Small intestine (tissue), 16 donors: ENCODE data around the gene ERCC5. TPM values are rescaled to one million over a fixed set of nuclear protein-coding genes. Genes with fewer than 3 reads are reported as not detected.

Experiments used
- DNase-seq, 2 donors: peaks; one replicate each; pipeline versions ENCODE4 v3.0.0 to v3.0.0-alpha.2; 2013
- FAIRE-seq: peaks from 2 replicates; lab custom pipeline; 2012; peaks lifted over from hg19 to GRCh38; lab: Jason Lieb, UNC
- H3K27ac ChIP-seq, 3 donors: one replicate each; pipeline ENCODE4 v1.5.1; 2013; ENCODE audit warnings: low read length in 2 of 3, mild to moderate bottlenecking in 2 of 3, control low read depth in 1 of 3, inconsistent platforms in 1 of 3, low read depth in 1 of 3, moderate library complexity in 1 of 3
- H3K27me3 ChIP-seq, 3 donors: one replicate each; pipeline ENCODE4 v1.6.1; 2013; ENCODE audit warnings: low read length in 3 of 3, inconsistent platforms in 1 of 3; ENCODE audit not compliant: control insufficient read depth in 3 of 3, insufficient read depth in 3 of 3
- H3K36me3 ChIP-seq, 3 donors: one replicate each; pipeline ENCODE4 v1.6.1; 2013; ENCODE audit warnings: low read length in 3 of 3, inconsistent platforms in 1 of 3, low read depth in 1 of 3, mild to moderate bottlenecking in 1 of 3, moderate library complexity in 1 of 3; ENCODE audit not compliant: control insufficient read depth in 3 of 3, insufficient read depth in 2 of 3
- H3K4me1 ChIP-seq, 3 donors: one replicate each; pipeline ENCODE4 v1.6.1; 2013; ENCODE audit warnings: low read length in 2 of 3, inconsistent platforms in 1 of 3, low read depth in 1 of 3, mild to moderate bottlenecking in 1 of 3, moderate library complexity in 1 of 3; ENCODE audit not compliant: control insufficient read depth in 3 of 3, insufficient read depth in 2 of 3
- H3K4me3 ChIP-seq, 3 donors: one replicate each; pipeline ENCODE4 v1.5.1; 2013; ENCODE audit warnings: low read length in 3 of 3, control low read depth in 1 of 3, inconsistent platforms in 1 of 3, low read depth in 1 of 3, mild to moderate bottlenecking in 1 of 3, moderate library complexity in 1 of 3
- H3K9me3 ChIP-seq, 2 donors: one replicate each; pipeline ENCODE4 v1.6.1; 2013; ENCODE audit warnings: low read depth in 1 of 2, low read length in 1 of 2; ENCODE audit not compliant: control insufficient read depth in 2 of 2, insufficient read depth in 1 of 2
- WGBS, 3 donors: extraction: QIAGEN DNeasy Blood & Tissue Kit; methylation state at CpG; one replicate each; pipeline ENCODE4 v1.1.7; 2013; 5-methylcytosine and 5-hydroxymethylcytosine counted together
- long read RNA-seq, 10 donors: transcript quantifications; one replicate each; lab custom pipeline, GENCODE V29; 2026
- polyA plus RNA-seq, 4 donors: library from polyadenylated mRNA; stranded (reverse) in 3 of 4; unstranded in 1 of 4; fragments of 200-250 nt in 3 of 4; fragments of 120-200 nt in 1 of 4; gene quantifications; one replicate each; pipeline versions ENCODE4 v1.2.1 to v1.2.3, GENCODE V29; 2013
- donor health status: healthy with polysubstance abuse.
- donor health status: control.
- donor health status: control.
- donor health status: Bipolar disorder and iron deficiency.
- donor health status: healthy.

Gene ERCC5
- 100 to 1,000 TPM in 1 of 4 donors, 10 to 100 TPM in 3; 40.7 to 112 (median 65.9) TPM for polyA plus RNA-seq
- long read RNA-seq, donor 1: 0 reads
- long read RNA-seq, donor 2, full-length matches to known transcripts: 2 of 2 reads
- long read RNA-seq, donor 2, partial matches to known transcripts: 0 of 2 reads
- long read RNA-seq, donor 2, other reads (novel, unspliced or antisense): 0 of 2 reads
- long read RNA-seq, donor 3, partial matches to known transcripts: 0 of 5 reads
- long read RNA-seq, donor 3, other reads (novel, unspliced or antisense): 0 of 5 reads
- long read RNA-seq, donor 4: 0 reads
- long read RNA-seq, donor 5, partial matches to known transcripts: 0 of 2 reads
- long read RNA-seq, donor 5, other reads (novel, unspliced or antisense): 0 of 2 reads
- long read RNA-seq, donor 6, full-length matches to known transcripts: 3 of 3 reads
- long read RNA-seq, donor 6, partial matches to known transcripts: 0 of 3 reads
- long read RNA-seq, donor 6, other reads (novel, unspliced or antisense): 0 of 3 reads
- long read RNA-seq, donor 7: 0 reads
- long read RNA-seq, donor 8: 0 reads
- long read RNA-seq, donor 9: 0 reads
- long read RNA-seq, donor 10, full-length matches to known transcripts: 6 of 6 reads
- long read RNA-seq, donor 10, partial matches to known transcripts: 0 of 6 reads
- long read RNA-seq, donor 10, other reads (novel, unspliced or antisense): 0 of 6 reads

DNA sequence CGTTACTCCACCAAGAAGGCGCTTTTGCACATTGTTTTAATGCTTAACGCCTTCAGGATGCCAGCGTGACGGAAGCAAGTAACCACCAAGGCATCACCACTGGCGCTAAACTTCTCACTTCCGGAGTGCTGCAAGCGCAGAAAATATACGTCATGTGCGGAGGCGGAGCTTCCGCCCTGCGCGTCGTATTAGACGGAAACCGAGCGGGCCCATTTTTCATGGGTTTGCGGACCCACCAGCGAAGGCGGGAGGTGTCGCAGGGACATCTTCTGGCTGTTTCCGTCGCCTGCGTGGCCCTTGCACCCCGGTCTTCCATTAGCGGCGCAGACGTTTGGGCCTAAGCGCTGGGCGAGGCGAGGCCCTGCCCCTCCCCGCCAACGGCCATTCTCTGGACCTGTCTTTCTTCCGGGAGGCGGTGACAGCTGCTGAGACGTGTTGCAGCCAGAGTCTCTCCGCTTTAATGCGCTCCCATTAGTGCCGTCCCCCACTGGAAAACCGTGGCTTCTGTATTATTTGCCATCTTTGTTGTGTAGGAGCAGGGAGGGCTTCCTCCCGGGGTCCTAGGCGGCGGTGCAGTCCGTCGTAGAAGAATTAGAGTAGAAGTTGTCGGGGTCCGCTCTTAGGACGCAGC is at the start of gene ERCC5:
Gene ERCC5, plus strand, starts transcription at position 403 of the 631 bp plus-strand sequence. CDS start 235 bp downstream, outside the sequence.
- H3K36me3 ChIP-seq: peaks cover 0 to 3% (median 0%) of the 10 kb centered on the region in 3 donors
- peak within 1 kb of the TSS; percentile 79 to 99 (median 98) for H3K4me3 ChIP-seq
- FAIRE-seq: no peak
- no peaks in the 10 kb centered on the region for H3K9me3 ChIP-seq
- peak within 1 kb of the TSS; percentile 92 to 99 (median 97) for H3K27ac ChIP-seq
- H3K27me3 ChIP-seq: no peaks in the 10 kb centered on the region
- peak; percentile 97 to 100 for DNase-seq
- WGBS, 3 donors: 0% methylated on average over 47 to 49 of the region's 49 CpGs
- H3K4me1 ChIP-seq: peaks cover 0 to 2% (median 0%) of the 10 kb centered on the region in 3 donors

DNA sequence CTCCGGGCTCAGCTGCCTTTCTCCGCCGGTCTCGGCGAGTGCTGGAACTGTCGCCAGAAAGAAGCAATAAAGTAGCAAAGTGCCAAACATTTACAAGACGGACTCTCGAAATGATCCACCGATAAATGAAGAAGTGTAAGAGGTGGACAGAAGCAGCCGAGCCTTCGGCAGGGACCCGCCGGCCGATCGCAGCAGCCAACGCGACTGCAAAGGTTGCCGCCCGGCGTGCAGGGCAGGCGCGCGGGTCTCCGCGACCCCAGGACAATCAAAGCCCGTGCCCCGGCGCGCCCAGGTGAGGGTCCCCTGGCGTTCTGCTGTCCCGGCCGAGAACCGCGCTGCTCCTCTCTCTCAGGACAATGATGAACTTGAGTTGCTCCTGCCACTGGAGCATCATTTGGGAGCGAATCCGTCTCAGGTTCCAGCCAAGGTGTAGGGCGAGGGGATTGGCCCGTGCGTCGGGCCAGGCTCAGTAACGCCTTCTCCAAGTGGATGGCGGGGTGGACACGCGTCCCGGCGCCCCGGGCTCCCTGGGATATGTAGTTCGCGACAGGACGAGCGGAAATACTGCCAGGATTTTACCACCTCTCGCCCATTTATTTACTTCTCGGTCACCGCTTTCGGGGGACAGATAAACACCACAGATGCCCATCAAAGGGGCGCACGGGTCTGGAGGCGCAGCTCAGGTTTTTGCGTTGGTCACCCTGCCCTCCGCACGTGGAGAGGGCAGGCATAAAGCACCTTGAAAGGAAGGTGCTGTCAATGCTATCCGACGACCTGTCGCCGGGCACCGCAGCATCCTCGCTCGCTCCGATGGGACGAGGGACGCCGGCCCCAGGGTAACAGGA is 47.0 kb upstream of the ERCC5 start, which contains the start of the genes BIVM and POGLUT2:
Gene BIVM, plus strand, starts transcription at position 539 of the 845 bp plus-strand sequence. CDS start 8,149 bp downstream, outside the sequence.
Gene POGLUT2, minus strand, starts transcription at position 396 of the 845 bp plus-strand sequence. Its CDS starts 306 bp downstream, at position 90.
- Histone ChIP-seq H3K4me1 (peaks cover 0 to 7% (median 0%) of the 10 kb centered on the region in 3 donors), H3K9me3 (no peaks in the 10 kb centered on the region), H3K4me3 (peak within 1 kb of the TSS; percentile 76 to 95 (median 87)), H3K36me3 (peaks cover 0 to 12% (median 0%) of the 10 kb centered on the region in 3 donors), H3K27ac (peak within 1 kb of the TSS in 2 of 3 donors; percentile 57 to 85), H3K27me3 (no peaks in the 10 kb centered on the region)
- DNase-seq (peak; percentile 93 to 96), FAIRE-seq (no peak)
- WGBS, 3 donors: 0% methylated on average over 64 to 72 of the region's 72 CpGs

- DNase-seq: peak in 1 of 2 donors; percentile 68
- Histone ChIP-seq H3K4me3 (peak overlapping the region; percentile 76 to 95 (median 87)), H3K9me3 (no peaks in the 10 kb centered on the region), H3K36me3 (peaks cover 0 to 12% (median 0%) of the 10 kb centered on the region in 3 donors), H3K27ac (peak overlapping the region in 2 of 3 donors; percentile 57 to 85), H3K4me1 (peaks cover 0 to 7% (median 0%) of the 10 kb centered on the region in 3 donors), H3K27me3 (no peaks in the 10 kb centered on the region)
- 0 to 1% (median 1%) methylated on average over 56 to 69 of the region's 69 CpGs for WGBS, 3 donors
- no peak for FAIRE-seq
Measured at GRCh38 chr13:102799426-102800144, 46.2 kb upstream of the ERCC5 start.

DNA sequence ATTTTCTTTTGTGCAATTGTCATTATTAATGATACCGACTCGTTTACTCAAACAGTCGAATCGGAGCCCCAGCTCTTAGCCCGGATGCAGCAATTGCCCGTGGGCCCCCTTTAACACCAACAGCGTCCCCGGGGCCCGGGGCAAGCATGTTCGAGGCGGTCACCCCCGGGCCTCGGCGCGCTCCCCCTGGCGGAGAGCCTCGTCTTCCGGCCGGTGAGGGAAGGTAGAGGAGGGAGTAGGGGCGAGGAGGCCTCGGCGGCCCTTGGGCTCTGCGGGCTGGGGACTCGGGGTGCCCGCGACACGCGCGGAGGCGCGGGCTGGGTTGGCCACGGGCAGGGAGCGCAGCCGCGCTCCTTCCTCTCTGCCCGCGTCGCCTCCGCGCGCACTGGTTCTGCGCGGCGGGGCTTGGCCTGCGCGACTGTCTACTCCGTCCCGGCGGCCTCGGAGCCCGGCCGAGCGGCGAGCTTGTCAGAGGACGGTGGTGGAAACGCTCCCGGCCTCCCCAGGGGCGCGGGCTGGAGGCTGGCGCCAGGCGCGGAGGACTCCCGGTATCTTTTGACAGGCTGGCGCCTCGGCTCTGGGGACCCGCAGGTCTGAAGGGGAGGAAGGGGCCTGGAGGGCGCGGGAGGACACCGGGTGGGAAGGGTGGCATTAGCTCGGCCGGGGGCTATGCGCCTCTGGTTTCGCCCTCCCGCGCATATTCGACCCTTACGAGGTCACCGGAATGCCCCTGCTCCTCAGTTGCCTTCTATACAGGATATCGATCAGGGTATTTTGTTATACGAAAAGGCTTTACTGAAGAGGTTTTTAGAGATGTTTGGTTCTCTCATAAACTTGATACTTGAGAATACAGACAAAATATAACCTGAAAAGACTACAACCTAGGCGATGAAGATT is 45.4 kb upstream of the ERCC5 start:
- H3K36me3 ChIP-seq: peaks cover 0 to 7% (median 0%) of the 10 kb centered on the region in 3 donors
- FAIRE-seq (no peak), DNase-seq (peak; percentile 82 to 94)
- peaks cover 0 to 7% (median 0%) of the 10 kb centered on the region in 3 donors for H3K4me1 ChIP-seq
- WGBS, 3 donors: 1 to 2% (median 1%) methylated on average over 65 to 81 of the region's 81 CpGs
- H3K27me3 ChIP-seq: no peaks in the 10 kb centered on the region
- peak overlapping the region; percentile 76 to 95 (median 87) for H3K4me3 ChIP-seq
- no peaks in the 10 kb centered on the region for H3K9me3 ChIP-seq
- peak overlapping the region; percentile 61 to 85 (median 71) for H3K27ac ChIP-seq

DNA sequence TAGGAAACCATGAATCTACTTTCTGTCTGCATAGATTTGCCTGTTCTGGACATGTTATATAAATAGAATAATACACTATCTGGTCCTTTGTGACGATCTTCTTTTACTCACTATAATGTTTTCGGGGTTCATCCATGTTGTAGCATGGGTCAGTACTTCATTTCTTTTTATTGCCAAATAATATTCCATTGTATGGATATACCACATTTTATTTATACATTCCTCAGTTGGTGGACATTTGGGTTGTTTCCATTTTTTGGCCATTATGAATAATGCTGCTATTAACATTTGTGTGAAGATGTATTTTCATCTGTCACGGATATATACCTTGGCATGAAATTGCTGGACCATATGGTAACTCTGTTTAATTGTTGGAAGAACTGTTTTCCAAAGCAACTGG is 40.2 kb upstream of the ERCC5 start:
- whole genome bisulfite sequencing, 3 donors: 97 to 100% (median 97%) methylated on average over 3 of the region's 3 CpGs
- peaks cover 0 to 12% (median under 1%) of the 10 kb centered on the region in 3 donors for H3K36me3 ChIP-seq
- FAIRE-seq: no peak
- peaks cover 0 to 5% (median 0%) of the 10 kb centered on the region in 3 donors for H3K4me1 ChIP-seq
- H3K27ac ChIP-seq: no peak overlapping the region
- no peaks in the 10 kb centered on the region for H3K27me3 ChIP-seq
- H3K9me3 ChIP-seq: peaks cover 0 to 2% of the 10 kb centered on the region in 2 donors
- no peak for DNase-seq
- H3K4me3 ChIP-seq: no peak overlapping the region

- FAIRE-seq: no peak
- WGBS, 3 donors: 95 to 98% (median 95%) methylated on average over 3 of the region's 3 CpGs
- peaks cover 0 to 9% of the 10 kb centered on the region in 2 donors for H3K9me3 ChIP-seq
- H3K27me3 ChIP-seq: no peaks in the 10 kb centered on the region
- no peak for DNase-seq
- no peaks in the 10 kb centered on the region for H3K4me1 ChIP-seq
- peaks cover 0 to 14% (median 3%) of the 10 kb centered on the region in 3 donors for H3K36me3 ChIP-seq
- H3K27ac ChIP-seq: no peak overlapping the region
- no peak overlapping the region for H3K4me3 ChIP-seq
Measured at GRCh38 chr13:102807699-102808098, 38.1 kb upstream of the ERCC5 start.
